Measurements from ENCODE around the gene SNAP25. TPM values are rescaled to one million over a fixed set of nuclear protein-coding genes. Genes with fewer than 3 reads are reported as not detected.

SNAP25 gene
- total RNA-seq, 1 experiment from 2014 or later, result 0.39 TPM

DNA sequence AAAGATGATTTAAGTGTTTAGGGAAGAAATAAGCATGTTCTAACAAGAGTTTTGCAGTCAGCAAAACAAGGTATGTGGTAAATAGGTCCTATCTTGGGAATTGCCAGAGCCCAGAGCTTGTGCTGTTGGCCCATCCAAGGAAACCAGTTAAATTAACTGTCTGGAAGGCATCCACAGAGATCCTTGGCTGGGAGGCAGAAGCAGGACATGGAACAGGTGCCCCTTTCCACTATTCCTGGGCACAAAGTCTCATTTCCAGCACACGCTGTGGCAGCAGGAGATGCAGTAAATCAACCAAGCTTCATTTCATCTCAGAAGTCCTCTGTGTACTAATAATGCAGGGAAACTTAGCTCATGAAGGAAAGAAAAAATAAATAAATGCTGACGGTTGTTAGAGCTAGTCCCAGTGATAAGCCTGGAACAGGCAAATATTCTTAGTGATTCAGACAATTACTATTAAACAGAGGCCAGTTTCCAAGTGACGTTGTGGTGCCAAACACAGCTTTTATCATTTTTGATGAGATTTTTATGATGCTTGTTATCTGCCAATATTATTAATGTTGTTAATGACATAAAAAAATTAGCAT lies 39.8 kb upstream of the SNAP25 start (continued):
- no peak for TF ChIP-seq ZFX (IDR thresholded peaks at IDR 0.05)
- TF ChIP-seq, protein P1, sequence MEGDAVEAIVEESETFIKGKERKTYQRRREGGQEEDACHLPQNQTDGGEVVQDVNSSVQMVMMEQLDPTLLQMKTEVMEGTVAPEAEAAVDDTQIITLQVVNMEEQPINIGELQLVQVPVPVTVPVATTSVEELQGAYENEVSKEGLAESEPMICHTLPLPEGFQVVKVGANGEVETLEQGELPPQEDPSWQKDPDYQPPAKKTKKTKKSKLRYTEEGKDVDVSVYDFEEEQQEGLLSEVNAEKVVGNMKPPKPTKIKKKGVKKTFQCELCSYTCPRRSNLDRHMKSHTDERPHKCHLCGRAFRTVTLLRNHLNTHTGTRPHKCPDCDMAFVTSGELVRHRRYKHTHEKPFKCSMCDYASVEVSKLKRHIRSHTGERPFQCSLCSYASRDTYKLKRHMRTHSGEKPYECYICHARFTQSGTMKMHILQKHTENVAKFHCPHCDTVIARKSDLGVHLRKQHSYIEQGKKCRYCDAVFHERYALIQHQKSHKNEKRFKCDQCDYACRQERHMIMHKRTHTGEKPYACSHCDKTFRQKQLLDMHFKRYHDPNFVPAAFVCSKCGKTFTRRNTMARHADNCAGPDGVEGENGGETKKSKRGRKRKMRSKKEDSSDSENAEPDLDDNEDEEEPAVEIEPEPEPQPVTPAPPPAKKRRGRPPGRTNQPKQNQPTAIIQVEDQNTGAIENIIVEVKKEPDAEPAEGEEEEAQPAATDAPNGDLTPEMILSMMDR (IDR thresholded peaks at IDR 0.05 in 2 of 3, conservative IDR thresholded peaks at IDR 0.05 in 1 of 3; ENCODE audit: borderline replicate concordance in 1 of 3, insufficient read depth in 1 of 3, low read depth in 2 of 3, low read length in 2 of 3), result no peak
- no peak for TF ChIP-seq EZH2 (IDR thresholded peaks at IDR 0.05)

DNA sequence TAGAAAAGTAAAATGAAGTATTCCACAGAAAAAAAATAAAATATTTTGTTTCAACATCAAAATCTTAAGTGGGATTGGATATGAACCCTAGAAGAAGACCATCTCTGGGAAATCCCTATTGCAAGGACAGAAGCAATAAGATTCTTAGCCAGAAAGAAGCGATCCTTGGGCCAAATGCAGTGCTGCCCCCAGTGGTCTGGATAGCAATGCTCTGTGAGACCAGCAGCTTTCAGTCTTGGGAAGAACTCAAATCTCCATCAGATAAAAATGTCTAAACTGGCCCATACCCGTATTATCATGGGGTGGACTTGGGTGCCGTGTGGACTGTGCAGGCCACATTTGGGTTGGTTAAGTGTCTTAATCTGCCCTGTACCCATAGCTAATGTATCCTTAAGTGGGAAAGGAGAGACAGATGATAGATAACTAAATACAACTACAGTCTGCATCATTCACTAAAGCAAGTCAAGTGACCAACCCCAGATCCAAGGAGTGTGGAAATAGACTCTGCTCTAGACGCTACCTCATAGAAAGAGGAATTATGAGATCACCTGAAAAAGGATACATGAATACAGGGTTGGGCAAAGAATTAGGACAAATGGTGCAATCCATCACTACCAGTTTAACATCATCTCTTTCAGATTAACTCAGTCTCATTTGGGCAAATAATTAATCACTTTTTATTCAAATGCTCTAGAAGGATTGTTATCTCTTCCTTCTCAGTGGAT lies 38.9 kb upstream of the SNAP25 start:
- no peaks in the 10 kb centered on the region for H3K9me2 ChIP-seq (ENCODE audit: insufficient read depth)
- H3K9ac ChIP-seq (ENCODE audit: low read length), result no peak overlapping the region
- no peak overlapping the region for H3K4me3 ChIP-seq (replicated peaks in 1 of 2; ENCODE audit: low read depth in 1 of 2, low read length in 2 of 2)
- H3K27ac ChIP-seq (ENCODE audit: low read depth, low read length), result no peak overlapping the region
- no peaks in the 10 kb centered on the region for H3K27me3 ChIP-seq (ENCODE audit: insufficient read depth, low read length)
- H3K4me1 ChIP-seq (ENCODE audit: control insufficient read depth in 1 of 2, insufficient read depth in 2 of 2, low read length in 2 of 2), result no peaks in the 10 kb centered on the region
- H3K4me2 ChIP-seq (ENCODE audit: low read length), result no peak overlapping the region
- CTCF ChIA-PET, result interaction anchor here (0.5 to 1.3 kb wide), 4 partner anchors 11 to 562 kb away, joined by 4 to 5 read pairs (median 4); no protein-coding TSS in a partner anchor
- ATAC-seq (peak; percentile 74), DNase-seq (ENCODE audit: low read depth, low spot score) (peak; percentile 8)
- H2AFZ ChIP-seq (ENCODE audit: low read depth, low read length, poor library complexity, severe bottlenecking), result no peak overlapping the region
- intact Hi-C loops (cut with micrococcal nuclease), result no loop called here
- H4K20me1 ChIP-seq (ENCODE audit: insufficient read depth), result no peaks in the 10 kb centered on the region
- H3K9me3 ChIP-seq (ENCODE audit: control insufficient read depth in 1 of 2, insufficient read depth in 1 of 2, low read depth in 1 of 2, low read length in 2 of 2), result no peaks in the 10 kb centered on the region
- H3K79me2 ChIP-seq (ENCODE audit: insufficient read depth, low read length), result no peaks in the 10 kb centered on the region
- no TSS peak for BruUV-seq (replicated peaks)
- TF ChIP-seq, protein P1 (IDR thresholded peaks at IDR 0.05 in 2 of 3, conservative IDR thresholded peaks at IDR 0.05 in 1 of 3; ENCODE audit: borderline replicate concordance in 1 of 3, insufficient read depth in 1 of 3, low read depth in 2 of 3, low read length in 2 of 3), result peak; percentile 11 to 77 (median 70); a peak in 4 of 6 replicates
- TF ChIP-seq RAD21 (IDR thresholded peaks at IDR 0.05; ENCODE audit: low read depth) (0 out of 2 replicates have a peak, but pooled peaks have one; percentile 13), ZFX (IDR thresholded peaks at IDR 0.05) (no peak), EZH2 (IDR thresholded peaks at IDR 0.05) (no peak), ZNF274 (IDR thresholded peaks at IDR 0.05; ENCODE audit: low read depth, low read length) (no peak)
- POLR2A ChIA-PET, result no interaction called here
- RAD21 ChIA-PET (ENCODE audit: low non-redundant PET in 1 of 2, low total read pairs in 2 of 2, uncharacterized antibody in 2 of 2, unreplicated experiment in 2 of 2), result no interaction called here
- H3K36me3 ChIP-seq (ENCODE audit: control insufficient read depth in 1 of 2, insufficient read depth in 2 of 2, low read length in 2 of 2), result no peaks in the 10 kb centered on the region
